Activated naive CD4-positive, alpha-beta T cell treated with anti-CD3 and anti-CD28 coated beads for 36 hours (primary cell): Measurements from ENCODE around the gene PLD5. TPM values are rescaled to one million over a fixed set of nuclear protein-coding genes. Genes with fewer than 3 reads are reported as not detected.
A peak's percentile ranks its signal among the peaks of the same experiment; 100 is the strongest.

Experiments used
- CTCF ChIA-PET: fragments of 350-600 bp; sonication (Branson Sonifier 250); formaldehyde crosslinking; loops from one replicate; lab custom pipeline; 2021; ENCODE audit warnings: antibody characterized with exemption; lab: Charles Lee
- DNase-seq: peaks from one replicate; pipeline ENCODE4 v3.0.0-alpha.2; 2020
- H3K27ac Mint-ChIP-seq: one replicate; pipeline ENCODE4 v1.8.0; 2021; ENCODE audit warnings: mild to moderate bottlenecking, mixed read lengths
- H3K27me3 Mint-ChIP-seq: one replicate; pipeline ENCODE4 v1.8.0; 2021; ENCODE audit warnings: low read depth, mixed read lengths
- H3K36me3 Mint-ChIP-seq: one replicate; pipeline ENCODE4 v1.8.0; 2021; ENCODE audit warnings: low read depth, mixed read lengths
- H3K4me1 Mint-ChIP-seq: one replicate; pipeline ENCODE4 v1.8.0; 2021; ENCODE audit warnings: low read depth, mixed read lengths
- H3K4me3 Mint-ChIP-seq: one replicate; pipeline ENCODE4 v1.8.0; 2021; ENCODE audit warnings: mild to moderate bottlenecking, moderate library complexity, mixed read lengths
- H3K9me3 Mint-ChIP-seq: one replicate; pipeline ENCODE4 v1.8.0; 2021; ENCODE audit warnings: mixed read lengths
- intact Hi-C: fragments of 100-400 bp; cut with micrococcal nuclease; formaldehyde crosslinking; loops from one replicate; pipeline ENCODE4 v1.15.1; 2023
- total RNA-seq, 2 experiments: library from RNA; stranded (reverse); gene quantifications; one replicate each; pipeline ENCODE4 v1.2.3, GENCODE V29; 2021

PLD5 gene
- total RNA-seq, 2 experiments from 2014 or later = not detected

DNA sequence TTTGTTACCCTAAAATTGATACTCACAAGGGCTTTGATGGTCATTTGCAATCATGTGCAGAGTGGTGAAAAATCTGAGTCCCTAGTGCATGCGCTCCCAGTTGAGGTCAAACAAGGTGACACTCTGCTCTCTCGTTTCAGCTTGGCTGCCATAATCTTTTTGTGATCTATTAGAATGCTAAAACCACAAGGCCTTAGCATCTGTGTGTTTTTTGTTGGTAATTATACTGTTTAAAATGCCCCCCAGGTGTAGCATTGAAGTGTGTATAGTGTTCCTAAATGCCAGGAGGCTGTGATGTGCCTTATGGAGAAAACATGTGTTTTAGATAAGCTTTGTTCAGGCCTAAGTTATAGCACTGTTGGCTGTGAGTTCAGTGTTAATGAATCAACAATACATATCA is 89.3 kb downstream of the PLD5 start:
- intact Hi-C loops = no loop called here
- CTCF ChIA-PET = interaction anchor here (0.7 kb wide), 1 partner anchor 10 kb away, joined by 3 read pairs; no protein-coding TSS in a partner anchor
- no peak overlapping the region for H3K4me3 Mint-ChIP-seq
- H3K27me3 Mint-ChIP-seq = peaks cover 4% of the 10 kb centered on the region
- peaks cover 1% of the 10 kb centered on the region for H3K9me3 Mint-ChIP-seq
- DNase-seq = no peak
- H3K36me3 Mint-ChIP-seq = no peaks in the 10 kb centered on the region
- no peak overlapping the region for H3K27ac Mint-ChIP-seq
- no peaks in the 10 kb centered on the region for H3K4me1 Mint-ChIP-seq

DNA sequence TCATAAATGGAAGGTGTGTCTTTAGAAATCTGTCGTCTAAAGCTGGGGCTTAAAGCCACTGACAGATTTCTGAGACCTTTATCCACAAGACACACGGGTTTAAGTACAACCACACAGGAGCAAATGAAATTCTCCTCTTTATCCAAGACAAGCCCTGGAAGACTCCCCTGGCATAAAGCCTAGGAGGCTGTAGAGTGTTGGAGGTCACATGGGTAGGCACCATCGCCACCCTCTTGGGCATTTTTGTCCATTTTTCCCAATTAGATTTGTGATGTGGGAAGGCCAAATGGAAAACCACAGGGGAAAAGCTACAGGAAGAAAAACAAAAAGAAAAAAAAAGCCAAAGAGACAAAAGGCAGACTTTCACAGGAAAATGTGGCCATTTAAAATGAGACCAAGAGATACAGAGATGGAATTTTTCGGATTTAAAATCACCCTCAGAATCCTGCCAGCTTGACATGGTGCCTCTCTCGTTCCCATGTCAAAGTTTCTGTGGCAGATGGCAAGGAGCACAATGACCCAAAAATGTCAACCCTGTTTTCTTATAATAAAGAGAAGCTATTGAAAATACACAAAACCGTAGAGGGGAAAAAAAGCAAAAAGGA is 91.9 kb downstream of the PLD5 start:
- no peak for DNase-seq
- Mint-ChIP-seq H3K4me1 (no peaks in the 10 kb centered on the region), H3K27ac (no peak overlapping the region), H3K27me3 (peaks cover 4% of the 10 kb centered on the region), H3K4me3 (no peak overlapping the region), H3K9me3 (peaks cover 1% of the 10 kb centered on the region), H3K36me3 (no peaks in the 10 kb centered on the region)
- CTCF ChIA-PET = no interaction called here
- intact Hi-C loops = no loop called here

DNA sequence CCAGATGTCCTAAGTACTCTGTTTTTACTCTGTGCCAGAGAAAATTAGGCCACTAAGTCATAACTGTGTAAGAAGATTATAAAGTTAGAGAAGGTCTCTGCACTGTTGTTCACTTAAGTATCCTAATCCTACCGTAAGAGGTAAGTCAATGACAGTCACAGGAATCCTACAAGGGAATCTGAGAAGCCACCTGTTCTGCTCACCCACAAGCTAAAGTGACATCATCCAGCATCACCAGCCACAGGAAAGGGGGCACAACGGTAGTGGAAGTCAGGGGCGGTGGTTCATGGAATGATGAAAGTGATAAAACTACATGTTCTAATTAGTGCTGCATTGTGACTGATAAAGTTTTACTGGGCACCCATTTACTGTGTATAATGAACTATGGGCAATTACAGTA is 92.7 kb downstream of the PLD5 start:
- no peak overlapping the region for H3K4me3 Mint-ChIP-seq
- H3K27ac Mint-ChIP-seq = no peak overlapping the region
- intact Hi-C loops = no loop called here
- peaks cover 1% of the 10 kb centered on the region for H3K9me3 Mint-ChIP-seq
- H3K4me1 Mint-ChIP-seq = no peaks in the 10 kb centered on the region
- H3K36me3 Mint-ChIP-seq = no peaks in the 10 kb centered on the region
- DNase-seq = no peak
- H3K27me3 Mint-ChIP-seq = peaks cover 4% of the 10 kb centered on the region
- CTCF ChIA-PET = no interaction called here

DNA sequence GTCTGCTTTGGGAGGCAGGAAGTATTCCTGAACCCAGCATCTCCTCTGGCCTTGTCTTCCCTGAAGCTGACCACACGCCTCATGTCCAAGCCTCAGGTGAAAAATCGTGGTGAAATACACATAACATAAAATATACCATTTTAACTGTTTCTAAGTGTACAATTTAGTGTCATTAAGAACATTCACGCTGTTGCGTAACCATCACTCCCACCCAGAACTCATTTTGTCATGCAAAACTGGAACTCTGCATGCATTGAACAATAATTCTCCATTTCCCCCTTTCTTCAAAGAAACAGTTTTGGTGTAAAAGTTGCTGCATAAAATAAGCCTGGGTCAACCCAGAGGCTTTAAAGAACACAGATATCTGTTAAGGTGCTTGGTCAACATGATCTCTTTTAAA is 93.5 kb downstream of the PLD5 start:
- intact Hi-C loops = no loop called here
- no peak overlapping the region for H3K27ac Mint-ChIP-seq
- no peak overlapping the region for H3K4me3 Mint-ChIP-seq
- peaks cover 3% of the 10 kb centered on the region for H3K27me3 Mint-ChIP-seq
- no peaks in the 10 kb centered on the region for H3K4me1 Mint-ChIP-seq
- CTCF ChIA-PET = no interaction called here
- H3K9me3 Mint-ChIP-seq = peaks cover 1% of the 10 kb centered on the region
- no peaks in the 10 kb centered on the region for H3K36me3 Mint-ChIP-seq
- DNase-seq = no peak

DNA sequence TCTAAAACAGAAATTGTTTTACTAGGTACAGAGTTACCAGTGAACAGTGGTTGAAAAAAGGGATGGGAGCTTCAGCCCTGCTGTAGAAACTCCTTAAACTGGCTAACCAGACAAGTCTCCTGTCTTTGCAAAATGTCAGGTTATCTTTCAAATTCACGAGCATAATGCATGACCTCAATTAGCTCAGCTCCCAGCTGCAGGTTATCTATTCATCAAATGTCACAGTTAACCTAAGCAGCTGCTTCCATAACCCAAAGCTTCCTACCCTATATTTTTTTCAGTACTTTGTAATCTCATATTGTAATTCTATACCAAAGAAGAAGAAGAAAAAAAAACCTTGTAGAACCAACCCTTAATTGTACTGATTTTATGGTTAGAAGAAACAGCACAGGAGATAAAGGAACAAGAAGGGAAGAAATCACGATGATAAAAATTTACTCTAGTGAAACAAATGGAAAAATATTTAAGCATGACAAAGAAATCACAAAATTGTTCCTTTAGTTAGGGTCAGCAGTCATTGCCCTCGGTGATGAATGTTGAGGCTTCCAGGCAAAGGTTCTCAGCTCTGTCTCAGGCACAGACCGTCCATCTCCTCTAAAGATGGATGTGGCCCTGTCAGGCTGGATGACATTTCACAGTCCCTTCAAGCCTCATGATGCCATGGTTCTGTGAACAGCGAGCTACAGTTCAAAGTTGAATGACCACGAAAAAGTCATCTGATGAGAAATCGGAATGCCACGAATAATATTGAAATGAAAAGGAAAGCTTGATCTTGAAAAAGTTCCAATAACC is 95.9 kb downstream of the PLD5 start:
- intact Hi-C loops = no loop called here
- no peaks in the 10 kb centered on the region for H3K4me1 Mint-ChIP-seq
- H3K9me3 Mint-ChIP-seq = peaks cover 1% of the 10 kb centered on the region
- no peaks in the 10 kb centered on the region for H3K27me3 Mint-ChIP-seq
- no peaks in the 10 kb centered on the region for H3K36me3 Mint-ChIP-seq
- H3K27ac Mint-ChIP-seq = no peak overlapping the region
- CTCF ChIA-PET = no interaction called here
- no peak for DNase-seq
- no peak overlapping the region for H3K4me3 Mint-ChIP-seq

DNA sequence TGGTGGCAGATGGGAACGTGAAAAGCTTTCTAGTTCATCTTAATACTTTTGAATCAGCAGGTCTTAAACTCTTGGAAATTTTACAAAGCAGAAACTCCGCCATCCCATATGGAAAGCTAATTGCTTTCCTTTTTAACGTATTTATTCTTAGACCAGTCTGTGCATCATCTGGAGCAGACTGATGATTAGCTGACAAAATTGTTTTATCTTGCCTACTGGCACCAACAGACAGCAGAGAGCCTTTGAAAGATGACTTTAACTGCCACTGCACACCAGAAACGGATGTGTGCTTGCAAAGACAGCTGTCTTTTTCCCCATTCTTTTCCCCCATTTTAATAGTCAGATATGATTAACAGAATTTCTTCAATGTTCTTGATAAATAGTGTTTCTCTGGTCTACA is 97.0 kb downstream of the PLD5 start:
- Mint-ChIP-seq H3K27me3 (no peaks in the 10 kb centered on the region), H3K4me3 (no peak overlapping the region), H3K27ac (no peak overlapping the region), H3K4me1 (no peaks in the 10 kb centered on the region), H3K9me3 (peaks cover 1% of the 10 kb centered on the region), H3K36me3 (no peaks in the 10 kb centered on the region)
- CTCF ChIA-PET = no interaction called here
- intact Hi-C loops = no loop called here
- no peak for DNase-seq

DNA sequence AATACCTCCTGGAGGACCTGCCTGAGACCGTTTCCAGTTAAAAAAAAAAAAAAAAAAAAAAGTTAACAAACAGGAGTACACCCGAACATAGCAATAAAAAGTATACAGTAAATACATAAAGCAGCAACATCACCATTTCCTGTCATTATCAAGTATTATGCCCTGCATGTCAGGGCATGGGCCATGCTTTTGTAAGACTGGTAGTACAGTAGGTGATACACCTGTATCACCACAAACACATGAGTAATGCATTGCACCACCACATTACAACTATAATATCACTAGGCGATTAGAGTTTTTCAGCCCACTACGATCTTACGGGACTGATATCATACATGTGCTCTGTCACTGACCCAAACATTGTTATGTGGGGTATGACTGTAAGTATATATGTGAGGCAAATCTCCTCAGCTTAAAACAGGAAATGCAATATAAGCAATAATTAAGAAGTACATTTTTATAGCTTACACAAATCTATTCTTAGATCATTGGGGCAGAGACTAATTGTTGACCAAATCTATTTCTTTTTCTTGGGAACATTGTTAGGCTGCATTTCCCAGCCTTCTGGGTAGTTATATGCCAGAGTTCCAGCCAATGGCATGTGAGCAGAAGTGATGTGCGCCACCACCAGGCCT is 98.1 kb downstream of the PLD5 start:
- CTCF ChIA-PET = interaction anchor here (0.6 kb wide), 1 partner anchor 1142 kb away, joined by 3 read pairs; no protein-coding TSS in a partner anchor
- H3K36me3 Mint-ChIP-seq = no peaks in the 10 kb centered on the region
- H3K27ac Mint-ChIP-seq = no peak overlapping the region

DNA sequence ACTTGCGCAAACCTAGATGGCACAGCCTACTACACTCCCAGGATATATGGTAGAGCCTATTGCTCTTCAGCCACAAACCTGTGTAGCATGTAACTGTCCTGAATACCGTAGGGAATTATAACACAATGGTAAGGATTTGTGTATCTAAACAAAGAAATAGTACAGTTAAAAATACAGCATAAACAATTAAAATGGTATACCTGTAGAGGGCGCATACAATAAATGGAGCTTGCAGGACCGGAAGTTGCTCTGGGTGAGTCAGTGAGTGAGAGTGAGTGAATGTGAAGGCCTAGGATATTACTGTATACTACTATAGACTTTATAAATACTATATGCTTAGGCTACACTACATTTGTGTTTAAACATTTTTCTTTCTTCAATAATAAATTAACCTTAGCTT is 99.3 kb downstream of the PLD5 start:
- no peak overlapping the region for H3K4me3 Mint-ChIP-seq
- no peaks in the 10 kb centered on the region for H3K27me3 Mint-ChIP-seq
- no peaks in the 10 kb centered on the region for H3K9me3 Mint-ChIP-seq
- DNase-seq = peak; percentile 12
- H3K36me3 Mint-ChIP-seq = no peaks in the 10 kb centered on the region
- CTCF ChIA-PET = interaction anchor here (0.9 kb wide), 1 partner anchor 9 kb away, joined by 3 read pairs; no protein-coding TSS in a partner anchor
- intact Hi-C loops = no loop called here
- H3K27ac Mint-ChIP-seq = no peak overlapping the region
- H3K4me1 Mint-ChIP-seq = no peaks in the 10 kb centered on the region

More for the DNA sequence above, 98.1 kb downstream of the PLD5 start:
- Mint-ChIP-seq H3K4me1 (no peaks in the 10 kb centered on the region), H3K27me3 (no peaks in the 10 kb centered on the region), H3K9me3 (peaks cover 1% of the 10 kb centered on the region), H3K4me3 (no peak overlapping the region)
- DNase-seq = no peak
- intact Hi-C loops = no loop called here

DNA sequence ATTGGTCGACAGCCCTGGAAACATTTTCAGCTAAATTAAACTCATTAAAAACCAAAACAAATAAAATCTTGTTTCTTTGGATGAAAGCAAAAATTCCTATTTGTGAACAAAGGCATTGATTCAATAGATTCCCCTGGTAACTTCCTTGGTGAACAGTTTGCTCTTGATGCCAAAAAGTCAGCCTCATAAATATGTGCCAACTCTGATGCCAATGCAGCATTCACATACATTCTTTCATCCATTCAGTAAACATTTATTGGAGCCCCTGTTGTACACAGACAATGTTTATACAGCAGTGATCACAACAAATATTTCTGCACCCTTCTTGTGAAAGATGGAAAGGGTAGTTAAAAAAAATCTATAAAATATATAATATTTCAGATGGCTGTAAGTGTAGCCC is 107.8 kb downstream of the PLD5 start:
- H3K9me3 Mint-ChIP-seq = no peaks in the 10 kb centered on the region
- no peaks in the 10 kb centered on the region for H3K36me3 Mint-ChIP-seq

DNA sequence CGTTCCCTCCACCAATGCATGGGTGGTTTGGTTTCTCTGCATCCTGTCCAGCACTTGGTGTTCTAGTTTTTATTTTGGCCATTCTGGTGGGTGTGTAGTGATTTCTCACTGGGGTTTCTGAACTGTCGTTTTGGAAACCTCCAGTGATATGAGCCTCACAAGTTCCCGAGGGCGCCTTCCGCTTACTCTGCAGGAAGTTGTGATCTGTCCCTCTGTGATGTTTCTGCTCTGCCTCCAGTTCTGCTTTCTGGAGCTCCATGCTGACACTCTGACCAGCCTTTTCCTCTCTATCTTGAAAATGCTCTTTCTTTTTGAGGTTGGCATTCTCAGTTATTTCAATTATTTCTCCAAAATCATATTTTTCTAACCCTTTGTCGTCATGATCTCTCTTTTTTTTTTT is 111.6 kb downstream of the PLD5 start:
- no peak for DNase-seq
- Mint-ChIP-seq H3K27me3 (peaks cover 11% of the 10 kb centered on the region), H3K27ac (no peak overlapping the region), H3K4me3 (no peak overlapping the region), H3K4me1 (no peaks in the 10 kb centered on the region), H3K9me3 (peaks cover 4% of the 10 kb centered on the region), H3K36me3 (no peaks in the 10 kb centered on the region)
- intact Hi-C loops = no loop called here
- CTCF ChIA-PET = interaction anchor here (0.6 kb wide), 1 partner anchor 457 kb away, joined by 3 read pairs; no protein-coding TSS in a partner anchor

More for the DNA sequence above, 107.8 kb downstream of the PLD5 start:
- peaks cover 11% of the 10 kb centered on the region for H3K27me3 Mint-ChIP-seq
- no peak overlapping the region for H3K4me3 Mint-ChIP-seq
- H3K27ac Mint-ChIP-seq = no peak overlapping the region
- intact Hi-C loops = no loop called here
- H3K4me1 Mint-ChIP-seq = no peaks in the 10 kb centered on the region
- DNase-seq = no peak
- CTCF ChIA-PET = no interaction called here

DNA sequence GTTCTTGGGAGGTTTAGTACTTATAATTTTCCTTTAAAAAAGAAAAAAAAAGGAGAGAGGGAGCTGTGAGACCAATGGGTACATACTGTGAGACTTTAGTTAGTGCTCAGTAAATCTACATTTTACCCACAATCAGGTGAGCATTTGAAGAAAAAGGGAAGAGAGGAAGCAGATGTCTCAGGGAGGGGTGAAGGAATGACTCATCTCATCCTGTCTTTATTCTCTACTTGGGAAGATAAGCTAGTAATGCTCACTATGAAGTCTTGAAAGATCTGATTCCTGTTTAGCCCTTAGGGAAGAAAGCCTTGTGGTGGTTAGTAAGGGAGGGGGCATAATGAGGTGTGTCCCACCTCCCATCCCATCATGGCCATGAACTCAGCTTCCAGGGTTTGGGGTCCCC is 112.6 kb downstream of the PLD5 start:
- Mint-ChIP-seq H3K36me3 (no peaks in the 10 kb centered on the region), H3K4me1 (no peaks in the 10 kb centered on the region), H3K4me3 (no peak overlapping the region), H3K27me3 (peaks cover 14% of the 10 kb centered on the region), H3K27ac (no peak overlapping the region), H3K9me3 (peaks cover 4% of the 10 kb centered on the region)
- intact Hi-C loops = no loop called here
- CTCF ChIA-PET = no interaction called here
- DNase-seq = no peak

DNA sequence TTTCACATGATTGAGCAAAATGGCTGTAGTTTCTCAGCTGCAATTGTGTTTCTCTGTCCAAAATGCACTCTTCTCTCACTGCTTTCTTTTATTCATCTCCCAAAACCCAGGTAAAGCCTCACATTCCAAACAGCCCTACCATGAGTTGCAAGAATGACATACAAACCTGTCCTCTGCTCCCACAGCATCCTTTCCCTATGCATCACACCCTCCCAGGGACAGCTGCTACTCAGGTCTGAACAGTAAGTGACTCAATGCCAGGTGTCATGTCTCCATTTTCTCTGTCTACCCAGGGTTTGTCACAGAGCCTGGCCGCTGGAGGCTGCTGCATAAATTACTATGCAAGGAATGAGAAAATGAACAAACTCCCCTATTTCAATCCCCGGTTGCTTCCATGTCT is 118.5 kb downstream of the PLD5 start:
- no peaks in the 10 kb centered on the region for H3K4me1 Mint-ChIP-seq
- intact Hi-C loops = no loop called here
- no peak overlapping the region for H3K27ac Mint-ChIP-seq
- no peak for DNase-seq
- H3K27me3 Mint-ChIP-seq = peaks cover 8% of the 10 kb centered on the region
- no peaks in the 10 kb centered on the region for H3K36me3 Mint-ChIP-seq
- peaks cover 4% of the 10 kb centered on the region for H3K9me3 Mint-ChIP-seq
- CTCF ChIA-PET = no interaction called here
- no peak overlapping the region for H3K4me3 Mint-ChIP-seq
